H1 (cell line): ENCODE results near the gene ITSN1. TPM values are rescaled to one million over a fixed set of nuclear protein-coding genes. Genes with fewer than 3 reads are reported as not detected.

Source experiments
- CTCF ChIA-PET: fragments of 300-600 bp; sonication (Branson Sonifier 250); formaldehyde crosslinking; loops from one replicate; lab custom pipeline; 2021; ENCODE audit not compliant: partially characterized antibody; lab: Charles Lee
- POLR2A ChIA-PET: fragments of 300-600 bp; sonication (Branson Sonifier 250); formaldehyde crosslinking; loops from one replicate; lab custom pipeline; 2021; ENCODE audit warnings: inconsistent platforms; ENCODE audit not compliant: partially characterized antibody; lab: Charles Lee
- DNase-seq, 2 experiments: peaks; one replicate each; pipeline versions ENCODE4 v3.0.0 to v3.0.0-alpha.2; 2010 to 2022; ENCODE audit warnings: low spot score in 2 of 2, low read depth in 1 of 2, mixed read lengths in 1 of 2
- FAIRE-seq: peaks from 2 replicates; lab custom pipeline; 2011; peaks lifted over from hg19 to GRCh38; lab: Jason Lieb, UNC
- H2AFZ ChIP-seq: 2 replicates; pipeline ENCODE4 v1.8.1; 2012; ENCODE audit warnings: low read length, inconsistent platforms
- H2AK5ac ChIP-seq: 2 replicates; pipeline ENCODE4 v1.6.1; 2013; ENCODE audit warnings: low read depth, low read length
- H2BK120ac ChIP-seq: replicated peaks from 2 replicates; pipeline ENCODE3; 2013; ENCODE audit warnings: low read depth, low read length, inconsistent platforms
- H2BK12ac ChIP-seq: 2 replicates; pipeline ENCODE4 v1.6.1; 2013; ENCODE audit warnings: low read depth, low read length
- H2BK15ac ChIP-seq: 2 replicates; pipeline ENCODE4 v1.6.1; 2013; ENCODE audit warnings: low read length
- H2BK20ac ChIP-seq: 2 replicates; pipeline ENCODE4 v1.6.1; 2013; ENCODE audit warnings: low read length
- H2BK5ac ChIP-seq: 2 replicates; pipeline ENCODE4 v1.6.1; 2013; ENCODE audit warnings: low read depth, low read length
- H3K14ac ChIP-seq: 2 replicates; pipeline ENCODE4 v1.6.1; 2013; ENCODE audit warnings: inconsistent platforms; ENCODE audit not compliant: insufficient read length
- H3K18ac ChIP-seq: 2 replicates; pipeline ENCODE4 v1.6.1; 2013; ENCODE audit warnings: low read length; ENCODE audit errors: extremely low read depth
- H3K23ac ChIP-seq: 2 replicates; pipeline ENCODE4 v1.6.1; 2013; ENCODE audit warnings: inconsistent platforms; ENCODE audit not compliant: insufficient read length
- H3K23me2 ChIP-seq: 2 replicates; pipeline ENCODE4 v1.6.1; 2013; ENCODE audit warnings: low read depth, low read length
- H3K27ac ChIP-seq: 2 replicates; pipeline ENCODE4 v1.6.1; 2011; ENCODE audit warnings: low read depth, low read length, inconsistent platforms
- H3K27me3 ChIP-seq, 4 experiments: replicated peaks in 1 of 4; 1 replicate in 1 of 4; 2 replicates in 3 of 4; pipeline versions ENCODE4 v1.6.1 to v1.8.1; 2011 to 2013; ENCODE audit warnings: low read length in 3 of 4, mild to moderate bottlenecking in 3 of 4, inconsistent platforms in 2 of 4, mixed read lengths in 2 of 4, moderate library complexity in 1 of 4; ENCODE audit not compliant: control insufficient read depth in 3 of 4, insufficient read depth in 3 of 4; ENCODE audit errors: extremely low read depth in 1 of 4
- H3K36me3 ChIP-seq, 4 experiments: 2 replicates each; pipeline versions ENCODE4 v1.6.1 to v1.8.1; 2011 to 2013; ENCODE audit warnings: mild to moderate bottlenecking in 4 of 4, low read length in 3 of 4, moderate library complexity in 2 of 4, control low read depth in 1 of 4, inconsistent platforms in 1 of 4; ENCODE audit not compliant: insufficient read depth in 4 of 4, control insufficient read depth in 2 of 4
- H3K4ac ChIP-seq: replicated peaks from 2 replicates; pipeline ENCODE3; 2013; ENCODE audit warnings: low read length, low read depth, mixed read lengths, inconsistent platforms; ENCODE audit not compliant: insufficient read length
- H3K4me1 ChIP-seq, 4 experiments: replicated peaks in 1 of 4; 1 replicate in 1 of 4; 2 replicates in 3 of 4; pipeline versions ENCODE4 v1.6.1 to v1.8.1; 2011 to 2013; ENCODE audit warnings: low read length in 3 of 4, inconsistent platforms in 2 of 4, mixed read lengths in 1 of 4; ENCODE audit not compliant: insufficient read depth in 4 of 4, control insufficient read depth in 3 of 4
- H3K4me2 ChIP-seq, 2 experiments: 2 replicates each; pipeline versions ENCODE4 v1.6.1 to v1.8.1; 2011 to 2013; ENCODE audit warnings: low read depth in 2 of 2, low read length in 2 of 2, control low read depth in 1 of 2, inconsistent platforms in 1 of 2, mild to moderate bottlenecking in 1 of 2; ENCODE audit not compliant: insufficient read depth in 1 of 2
- H3K4me3 ChIP-seq, 4 experiments: fragments of 200-600, 300-600 bp in 1 of 4; sonication (generic), shearing (Covaris generic), sonication (Bioruptor Twin) in 1 of 4; 2 replicates each; pipeline versions ENCODE4 v1.5.1 to v1.8.1; 2011 to 2016; ENCODE audit warnings: low read length in 4 of 4, low read depth in 3 of 4, control low read depth in 2 of 4, inconsistent platforms in 2 of 4, mild to moderate bottlenecking in 2 of 4, mixed read lengths in 1 of 4, moderate library complexity in 1 of 4; ENCODE audit not compliant: insufficient read depth in 2 of 4; ENCODE audit errors: extremely low read depth in 1 of 4
- H3K56ac ChIP-seq: replicated peaks from 2 replicates; pipeline ENCODE3; 2013; ENCODE audit warnings: low read depth, mild to moderate bottlenecking, mixed read lengths, low read length, inconsistent platforms; ENCODE audit not compliant: insufficient read length
- H3K79me1 ChIP-seq: 2 replicates; pipeline ENCODE4 v1.6.1; 2013; ENCODE audit warnings: low read depth, low read length, control low read depth
- H3K79me2 ChIP-seq, 2 experiments: 2 replicates each; pipeline versions ENCODE4 v1.6.1 to v1.8.1; 2012 to 2013; ENCODE audit warnings: low read length in 2 of 2, mild to moderate bottlenecking in 2 of 2, inconsistent platforms in 1 of 2; ENCODE audit not compliant: insufficient read depth in 2 of 2, control insufficient read depth in 1 of 2
- H3K9ac ChIP-seq, 4 experiments: replicated peaks in 1 of 4; 1 replicate in 1 of 4; 2 replicates in 3 of 4; pipeline versions ENCODE4 v1.6.1 to v1.8.1; 2011 to 2013; ENCODE audit warnings: low read depth in 3 of 4, low read length in 3 of 4, control low read depth in 2 of 4, mild to moderate bottlenecking in 2 of 4, moderate library complexity in 2 of 4, inconsistent platforms in 1 of 4; ENCODE audit errors: extremely low read depth in 1 of 4
- H3K9me3 ChIP-seq, 2 experiments: 2 replicates each; pipeline versions ENCODE4 v1.6.1 to v1.8.1; 2012 to 2013; ENCODE audit warnings: mild to moderate bottlenecking in 2 of 2, moderate library complexity in 2 of 2, control low read depth in 1 of 2, inconsistent platforms in 1 of 2, low read depth in 1 of 2, low read length in 1 of 2, mixed read lengths in 1 of 2; ENCODE audit not compliant: insufficient read depth in 2 of 2
- H4K20me1 ChIP-seq, 2 experiments: replicated peaks in 1 of 2; 2 replicates each; pipeline versions ENCODE3 to v1.8.1; 2011 to 2013; ENCODE audit warnings: inconsistent platforms in 2 of 2, low read length in 2 of 2, mild to moderate bottlenecking in 1 of 2; ENCODE audit not compliant: insufficient read depth in 2 of 2, control insufficient read depth in 1 of 2
- H4K5ac ChIP-seq: 2 replicates; pipeline ENCODE4 v1.6.1; 2013; ENCODE audit warnings: low read length, low read depth, mixed read lengths, inconsistent platforms; ENCODE audit not compliant: insufficient read length
- H4K8ac ChIP-seq: 2 replicates; pipeline ENCODE4 v1.8.0; 2013; ENCODE audit warnings: mild to moderate bottlenecking, moderate library complexity, low read length, inconsistent platforms; ENCODE audit not compliant: insufficient read depth; ENCODE audit errors: extremely low read depth
- H4K91ac ChIP-seq: replicated peaks from 2 replicates; pipeline ENCODE3; 2013; ENCODE audit warnings: low read length, mixed read lengths, inconsistent platforms; ENCODE audit not compliant: insufficient read length
- BACH1 ChIP-seq: IDR thresholded peaks from 2 replicates; pipeline ENCODE4 v1.6.1; 2012; ENCODE audit warnings: low read length, improper control_type of control experiment
- CBX8 ChIP-seq: fragments of 300-800, 300-1000 bp; sonication (generic); IDR thresholded peaks from 2 replicates; pipeline ENCODE4 v1.7.1; 2016; ENCODE audit warnings: low read depth, low read length, borderline replicate concordance
- FOSL1 ChIP-seq: IDR thresholded peaks from 2 replicates; pipeline ENCODE4 v1.6.1; 2011; ENCODE audit warnings: mild to moderate bottlenecking, low read depth, low read length, moderate library complexity; ENCODE audit not compliant: insufficient read depth
- RXRA ChIP-seq: IDR thresholded peaks from 2 replicates; pipeline ENCODE4 v1.6.1; 2011; ENCODE audit warnings: low read depth, mild to moderate bottlenecking, low read length, moderate library complexity; ENCODE audit not compliant: insufficient read depth
- SRF ChIP-seq: IDR thresholded peaks from 2 replicates; pipeline ENCODE4 v1.6.1; 2011; ENCODE audit warnings: mild to moderate bottlenecking, low read depth, low read length, moderate library complexity
- SUZ12 ChIP-seq: fragments of 200-600 bp; sonication (generic); IDR thresholded peaks from 2 replicates; pipeline ENCODE4 v1.6.1; 2012; ENCODE audit warnings: mild to moderate bottlenecking, inconsistent platforms, low read length, moderate library complexity, mixed read lengths
- TCF12 ChIP-seq: IDR thresholded peaks from 2 replicates; pipeline ENCODE4 v1.6.1; 2011; ENCODE audit warnings: low read depth, mild to moderate bottlenecking, low read length
- WGBS, 2 experiments: shearing (Covaris generic) in 1 of 2; methylation state at CpG; one replicate each; pipeline versions ENCODE4 v1.1.6 to v1.1.7; 2013 to 2015; ENCODE audit warnings: low lambda C conversion rate in 2 of 2, mixed read lengths in 2 of 2, inconsistent platforms in 1 of 2, low coverage in 1 of 2, missing lambda C conversion rate in 1 of 2; ENCODE audit not compliant: insufficient replicate concordance in 2 of 2, insufficient coverage in 1 of 2, insufficient read length in 1 of 2; ENCODE audit errors: extremely low coverage in 1 of 2, missing lambda C conversion rate in 1 of 2; 5-methylcytosine and 5-hydroxymethylcytosine counted together
- polyA plus RNA-seq, 7 experiments: library from polyadenylated mRNA; depleted of rRNA in 3 of 7; stranded (reverse) in 5 of 7; unstranded in 2 of 7; fragments of >200 nt in 5 of 7; fragments of 200-250 nt in 2 of 7; gene quantifications; 1 replicate in 5 of 7; 2 replicates in 1 of 7; 4 replicates in 1 of 7; pipeline versions ENCODE4 v1.2.1 to v1.2.3, GENCODE V29; 2011 to 2013; ENCODE audit warnings: missing spikeins in 2 of 7, mixed read lengths in 2 of 7
- total RNA-seq: library from RNA; stranded (reverse); fragmentation: NEBNext Ultra II Directional; extraction: Animal tissue kit (Norgen Biotek cat#: 25700); gene quantifications from 2 replicates; pipeline ENCODE4 v1.2.1, GENCODE V29; 2021

The ITSN1 gene
- total and polyA plus RNA-seq, 2 of the 8 experiments (the other 6 are each of a cell fraction or from before 2014, with no cell fraction given), result 60.8 to 78.1 TPM

DNA sequence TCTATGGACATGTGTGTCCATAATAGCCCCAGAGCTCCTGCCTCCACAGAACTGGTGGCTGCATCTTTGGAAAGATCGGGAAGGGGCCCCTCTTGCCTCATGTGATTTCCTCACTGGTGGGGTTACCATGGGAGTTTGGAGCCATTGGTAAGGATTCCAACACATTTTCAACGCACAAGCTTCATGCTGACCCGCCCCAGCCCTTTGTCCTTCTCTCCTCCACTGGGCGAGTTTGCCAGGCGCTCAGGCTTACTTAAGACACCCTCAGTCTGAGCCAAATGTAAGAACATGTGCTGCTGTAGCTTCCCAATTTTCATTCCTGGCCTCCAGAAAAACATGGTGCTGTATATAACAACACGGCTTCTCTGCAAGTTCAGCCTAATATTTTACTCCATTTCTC lies 200.9 kb downstream of the ITSN1 start:
- no peak overlapping the region for H3K14ac ChIP-seq
- H2BK120ac ChIP-seq, result no peak overlapping the region
- H2BK5ac ChIP-seq, result no peak overlapping the region
- H4K20me1 ChIP-seq, result no peaks in the 10 kb centered on the region
- no peak overlapping the region for H3K56ac ChIP-seq
- DNase-seq, result no peak
- H3K9ac ChIP-seq, result no peak overlapping the region
- no peak overlapping the region; the same call in 1 of the 2 replicates for H4K8ac ChIP-seq
- H3K9me3 ChIP-seq, result no peaks in the 10 kb centered on the region; a peak in 1 of 4 replicates
- H3K23me2 ChIP-seq, result no peaks in the 10 kb centered on the region
- H2BK15ac ChIP-seq, result no peak overlapping the region
- no peak overlapping the region for H4K91ac ChIP-seq
- no peak overlapping the region for H2AK5ac ChIP-seq
- H3K27me3 ChIP-seq, result no peaks in the 10 kb centered on the region
- no peak for FAIRE-seq
- WGBS, 2 experiments, result 85% methylated on average over 6 of the region's 6 CpGs; no CpG with 5 or more reads in 1 of the 2 experiments
- no peak overlapping the region for H3K18ac ChIP-seq
- CTCF ChIA-PET, result interaction anchor here (0.6 to 4.9 kb wide), 7 partner anchors 11 to 691 kb away, joined by 3 to 25 read pairs (median 5); no protein-coding TSS in a partner anchor
- no peaks in the 10 kb centered on the region; a peak in 3 of 7 replicates for H3K4me1 ChIP-seq
- H3K27ac ChIP-seq, result no peak overlapping the region
- H2AFZ ChIP-seq, result no peak overlapping the region
- no peaks in the 10 kb centered on the region for H3K79me2 ChIP-seq
- no peaks in the 10 kb centered on the region for H3K79me1 ChIP-seq
- no peak overlapping the region for H3K4me3 ChIP-seq
- no peak overlapping the region for H3K23ac ChIP-seq
- no peak overlapping the region for H2BK20ac ChIP-seq
- no peak overlapping the region for H4K5ac ChIP-seq
- peaks cover 0 to 10% (median 2%) of the 10 kb centered on the region in 4 experiments; a peak in 3 of 8 replicates for H3K36me3 ChIP-seq
- H2BK12ac ChIP-seq, result no peak overlapping the region
- no peak overlapping the region for H3K4me2 ChIP-seq
- POLR2A ChIA-PET, result interaction anchor here (1.0 to 1.5 kb wide), 2 partner anchors 8 to 12 kb away, joined by 3 read pairs; no protein-coding TSS in a partner anchor
- H3K4ac ChIP-seq, result no peak overlapping the region
- TF ChIP-seq TCF12, result no peak
- TF ChIP-seq SRF, result no peak
- no peak for TF ChIP-seq CBX8
- no peak for TF ChIP-seq FOSL1
- no peak for TF ChIP-seq BACH1
- TF ChIP-seq SUZ12, result no peak
- TF ChIP-seq RXRA, result no peak
